ENCODE measurements around the gene PRR14.

DNA sequence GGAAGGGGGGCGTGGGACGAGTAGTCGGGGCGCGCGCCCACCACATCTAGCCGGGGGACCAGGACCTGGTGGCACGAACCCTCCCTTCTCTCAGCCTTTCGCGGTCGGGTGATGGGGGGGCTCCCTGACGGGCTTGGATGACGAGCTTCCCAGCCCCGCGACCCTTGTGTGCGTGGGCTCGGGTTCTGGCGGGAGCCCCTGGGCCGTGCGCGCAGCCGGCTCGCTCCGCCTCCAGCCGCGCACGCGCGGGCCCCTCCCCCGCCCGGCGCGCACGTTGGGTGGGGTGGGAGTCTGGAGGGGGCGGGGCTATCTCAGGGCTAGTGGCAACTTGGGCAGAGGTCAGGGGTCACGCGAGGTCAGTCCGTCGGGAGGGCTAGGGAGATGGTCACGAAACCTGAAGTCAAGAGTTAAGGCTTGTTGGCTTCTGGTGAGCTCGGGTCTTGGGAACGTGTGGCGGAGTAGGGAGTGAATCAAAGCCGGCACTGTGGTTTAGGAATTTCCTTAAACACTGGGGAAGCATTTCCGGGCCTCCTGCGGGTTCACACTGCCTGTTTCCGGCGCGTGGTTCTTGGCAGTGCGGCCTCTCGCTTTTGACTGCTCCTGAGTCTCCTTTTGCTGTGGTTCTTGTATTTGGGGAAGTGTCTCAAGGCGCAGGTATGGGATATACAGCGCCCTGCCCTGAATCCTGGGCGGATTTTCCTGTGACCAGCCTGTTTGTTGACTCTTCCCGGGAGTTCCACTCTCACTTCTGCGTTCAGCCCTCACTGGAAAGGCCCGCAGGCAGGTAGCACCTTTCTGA lies 48.3 kb downstream of the PRR14 start, which contains the start of gene SRCAP:
- TF ChIP-seq ZNF423 (tag by site-specific recombination; IDR thresholded peaks at IDR 0.05) (no peak), YY1 (tag by site-specific recombination; IDR thresholded peaks at IDR 0.05) (no peak)
